NT2/D1 (cell line): ENCODE data around the gene PPIF.
"Not testable (repeated sequence)": the region's sequence is repeated elsewhere in the genome, so short reads cannot be mapped to it uniquely, and the experiment has no call there.

ENCODE experiments used
- DNase-seq: peaks from one replicate; pipeline ENCODE4 v3.0.0-alpha.2; 2011; ENCODE audit warnings: low read depth, low spot score
- H3K27me3 ChIP-seq: 2 replicates; pipeline ENCODE4 v1.6.0; 2011; ENCODE audit warnings: mild to moderate bottlenecking; ENCODE audit not compliant: insufficient read length, insufficient read depth
- H3K36me3 ChIP-seq: 2 replicates; pipeline ENCODE4 v1.6.1; 2011; ENCODE audit warnings: mild to moderate bottlenecking, low read length, mixed read lengths; ENCODE audit not compliant: insufficient read depth, insufficient read length
- H3K4me1 ChIP-seq: 2 replicates; pipeline ENCODE4 v1.5.1; 2011; ENCODE audit not compliant: insufficient read depth, insufficient read length
- H3K4me3 ChIP-seq: 2 replicates; pipeline ENCODE4 v1.5.1; 2011; ENCODE audit warnings: low read depth; ENCODE audit not compliant: insufficient read length
- H3K9ac ChIP-seq: 2 replicates; pipeline ENCODE4 v1.6.0; 2011; ENCODE audit warnings: low read depth; ENCODE audit not compliant: insufficient read length
- H3K9me3 ChIP-seq: 2 replicates; pipeline ENCODE4 v1.5.1; 2011; ENCODE audit warnings: mild to moderate bottlenecking, low read length; ENCODE audit not compliant: insufficient read depth
- SUZ12 ChIP-seq: IDR thresholded peaks from 2 replicates; pipeline ENCODE4 v1.6.1; 2011; ENCODE audit not compliant: insufficient read length, insufficient read depth; ENCODE audit errors: extremely low read depth
- YY1 ChIP-seq: IDR thresholded peaks from 2 replicates; pipeline ENCODE4 v1.6.1; 2011; ENCODE audit not compliant: insufficient read length, insufficient read depth
- ZNF274 ChIP-seq: IDR thresholded peaks from 2 replicates; pipeline ENCODE4 v1.6.1; 2011; ENCODE audit warnings: mild to moderate bottlenecking, low read depth, low read length

Gene PPIF

GRCh38 chr10:79328147-79328701 lies 19.0 kb upstream of the PPIF start:
- H3K9me3 ChIP-seq = no peaks in the 10 kb centered on the region
- DNase-seq = no peak
- no peak overlapping the region for H3K4me3 ChIP-seq
- H3K4me1 ChIP-seq = no peaks in the 10 kb centered on the region
- TF ChIP-seq SUZ12 (no peak), ZNF274 (no peak), YY1 (no peak)
- peaks cover 28% of the 10 kb centered on the region for H3K27me3 ChIP-seq
- no peaks in the 10 kb centered on the region for H3K36me3 ChIP-seq
- no peak overlapping the region for H3K9ac ChIP-seq

DNA sequence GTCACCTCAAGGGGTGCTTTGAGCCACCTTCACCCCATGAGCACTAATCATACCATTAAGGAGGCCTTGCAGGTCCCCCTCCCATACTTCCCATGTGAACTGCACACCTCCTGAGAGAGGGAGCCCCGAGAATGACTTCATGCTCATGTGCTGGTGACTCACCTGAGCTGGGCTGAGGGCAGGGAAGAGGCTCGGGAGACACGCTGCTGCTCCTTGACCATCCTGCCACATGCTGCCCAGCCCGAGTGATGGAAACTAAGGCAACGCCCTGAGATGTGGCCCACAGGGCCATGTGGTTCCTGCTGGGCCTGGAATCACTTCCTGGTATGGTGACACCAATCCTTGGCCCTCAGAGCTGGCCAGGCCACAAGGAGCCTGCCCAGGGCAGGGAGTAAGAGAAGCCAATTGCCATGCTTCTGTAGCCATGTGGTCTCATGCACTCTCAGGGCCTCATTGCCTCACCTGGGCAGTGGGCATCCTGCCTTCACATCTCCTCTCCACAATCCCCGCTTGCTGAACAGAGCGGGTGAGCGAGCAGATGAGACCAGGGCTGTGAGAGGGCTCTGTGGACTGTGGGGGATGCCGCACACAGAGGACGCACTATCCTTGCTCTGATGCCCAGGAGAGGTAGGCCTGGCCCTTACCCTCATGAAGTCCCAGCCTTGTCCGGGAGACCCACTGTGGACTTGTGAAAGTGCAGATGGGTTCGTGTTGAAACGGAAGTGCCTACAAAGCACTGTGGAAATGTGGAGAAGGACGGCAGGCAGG lies 18.3 kb upstream of the PPIF start:
- Histone ChIP-seq H3K36me3 (no peaks in the 10 kb centered on the region), H3K4me3 (no peak overlapping the region), H3K4me1 (no peaks in the 10 kb centered on the region), H3K9me3 (no peaks in the 10 kb centered on the region), H3K9ac (no peak overlapping the region), H3K27me3 (peaks cover 28% of the 10 kb centered on the region)
- no peak for DNase-seq
- no peak for TF ChIP-seq YY1
- TF ChIP-seq SUZ12 = no peak
- TF ChIP-seq ZNF274 = no peak

DNA sequence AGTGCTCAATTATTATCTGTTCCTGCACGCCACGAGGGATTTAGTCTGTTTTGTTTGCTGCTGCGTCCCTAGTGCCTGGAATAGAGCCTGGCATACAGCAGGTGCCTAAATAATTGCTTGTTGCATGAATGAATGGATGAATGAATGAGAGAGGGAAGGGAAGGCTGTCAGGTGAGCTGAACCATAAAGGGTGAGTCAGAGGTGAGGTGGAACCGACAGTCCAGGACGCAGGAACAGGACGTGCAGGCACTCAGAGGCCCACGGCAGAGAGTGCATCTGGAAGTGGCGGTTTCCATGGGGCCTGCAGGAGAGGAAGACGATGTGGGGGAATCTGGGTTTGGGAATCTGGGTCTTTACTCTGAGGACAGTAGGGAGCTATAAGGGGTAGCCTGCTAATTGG lies 17.7 kb upstream of the PPIF start:
- Histone ChIP-seq H3K27me3 (peaks cover 29% of the 10 kb centered on the region), H3K4me1 (no peaks in the 10 kb centered on the region), H3K9ac (no peak overlapping the region), H3K36me3 (no peaks in the 10 kb centered on the region), H3K4me3 (no peak overlapping the region), H3K9me3 (no peaks in the 10 kb centered on the region)
- TF ChIP-seq YY1 (no peak), ZNF274 (no peak), SUZ12 (no peak)
- DNase-seq = no peak

DNA sequence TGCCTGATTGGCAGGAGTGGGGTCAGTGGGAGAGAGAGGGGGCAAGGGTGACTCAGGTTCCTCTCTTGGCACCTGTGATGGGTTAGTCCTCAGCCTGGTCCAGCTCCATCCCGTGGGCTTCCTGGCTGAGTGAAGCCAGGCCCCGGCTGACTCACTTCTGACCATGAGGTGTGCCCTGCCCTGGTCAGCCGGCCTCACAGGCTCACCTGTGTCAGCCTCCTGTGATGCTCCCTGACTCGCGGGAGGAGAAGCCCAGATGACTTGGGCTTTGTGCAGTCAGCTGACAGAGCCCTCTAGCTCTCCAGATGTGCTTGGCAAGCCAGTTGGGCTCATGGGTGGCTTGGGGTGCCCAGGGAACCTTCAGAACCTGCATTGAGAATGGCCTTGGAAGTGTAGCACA lies 16.0 kb upstream of the PPIF start:
- no peak overlapping the region for H3K9ac ChIP-seq
- peaks cover 6% of the 10 kb centered on the region for H3K4me1 ChIP-seq
- no peak overlapping the region for H3K4me3 ChIP-seq
- no peaks in the 10 kb centered on the region for H3K9me3 ChIP-seq
- peaks cover 31% of the 10 kb centered on the region for H3K27me3 ChIP-seq
- no peak for DNase-seq
- H3K36me3 ChIP-seq = no peaks in the 10 kb centered on the region
- TF ChIP-seq SUZ12 = no peak
- TF ChIP-seq YY1 = no peak
- TF ChIP-seq ZNF274 = no peak

GRCh38 chr10:79331709-79332108 lies 15.6 kb upstream of the PPIF start:
- Histone ChIP-seq H3K9ac (no peak overlapping the region), H3K36me3 (no peaks in the 10 kb centered on the region), H3K27me3 (peaks cover 28% of the 10 kb centered on the region), H3K9me3 (no peaks in the 10 kb centered on the region), H3K4me3 (no peak overlapping the region), H3K4me1 (peaks cover 6% of the 10 kb centered on the region)
- TF ChIP-seq YY1 (no peak), SUZ12 (no peak), ZNF274 (no peak)
- no peak for DNase-seq

GRCh38 chr10:79332610-79333315 lies 14.5 kb upstream of the PPIF start:
- not testable (repeated sequence) for H3K4me1 ChIP-seq, H3K9me3 ChIP-seq, H3K9ac ChIP-seq, DNase-seq, H3K36me3 ChIP-seq, H3K4me3 ChIP-seq
- peaks cover 20% of the 10 kb centered on the region for H3K27me3 ChIP-seq

DNA sequence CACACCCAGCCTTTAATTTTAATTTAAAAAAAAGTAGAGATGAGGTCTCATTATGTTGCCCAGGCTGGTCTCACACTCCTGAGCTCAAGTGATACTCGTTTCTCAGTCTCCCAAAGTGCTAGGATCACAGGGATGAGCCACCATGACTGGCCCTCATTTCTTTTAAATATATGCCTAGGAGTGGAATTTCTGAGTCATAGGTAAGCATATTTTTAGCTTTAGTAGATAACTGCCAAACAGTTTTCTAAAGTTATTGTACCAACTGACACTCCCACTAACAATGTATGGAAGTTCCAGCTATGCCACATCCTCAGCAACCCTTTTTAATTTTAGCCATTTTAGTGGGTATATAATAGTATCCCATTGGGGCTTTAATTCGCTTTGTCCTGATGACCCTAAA lies 13.8 kb upstream of the PPIF start:
- Histone ChIP-seq H3K27me3 (peaks cover 20% of the 10 kb centered on the region), H3K4me3 (no peak overlapping the region), H3K9me3 (peaks cover 8% of the 10 kb centered on the region; the same call in 1 of the 2 replicates), H3K4me1 (peaks cover 6% of the 10 kb centered on the region), H3K36me3 (no peaks in the 10 kb centered on the region), H3K9ac (no peak overlapping the region)
- TF ChIP-seq SUZ12 (no peak), YY1 (no peak), ZNF274 (no peak)
- no peak for DNase-seq
